Lower lobe of right lung (tissue), 2 donors: ENCODE data around the gene FAM124A. TPM values are rescaled to one million over a fixed set of nuclear protein-coding genes. Genes with fewer than 3 reads are reported as not detected.

ENCODE experiments used
- ATAC-seq, 2 donors: fragments of 200-7000 bp; cut with Tn5 transposase; one replicate each; pipeline ENCODE4 v1.9.1; 2020 to 2022; ENCODE audit warnings: mild to moderate bottlenecking in 2 of 2, moderate library complexity in 2 of 2
- DNase-seq: peaks from one replicate; pipeline ENCODE4 v3.0.0-alpha.2; 2020
- H3K27ac ChIP-seq: fragments of 200-600 bp; one replicate; pipeline ENCODE4 v1.8.0; 2022
- H3K27me3 ChIP-seq: fragments of 200-600 bp; one replicate; pipeline ENCODE4 v1.8.0; 2022; ENCODE audit warnings: low read depth
- H3K36me3 ChIP-seq: fragments of 200-600 bp; one replicate; pipeline ENCODE4 v1.8.0; 2022; ENCODE audit warnings: mild to moderate bottlenecking
- H3K4me1 ChIP-seq: fragments of 200-600 bp; one replicate; pipeline ENCODE4 v1.8.0; 2022
- H3K4me3 ChIP-seq: fragments of 200-600 bp; one replicate; pipeline ENCODE4 v1.8.0; 2022; ENCODE audit warnings: mild to moderate bottlenecking
- H3K9me3 ChIP-seq: fragments of 200-600 bp; one replicate; pipeline ENCODE4 v1.8.0; 2022
- CTCF ChIP-seq: fragments of 200-600 bp; IDR thresholded peaks from one replicate; pipeline ENCODE4 v1.8.0; 2022; ENCODE audit warnings: antibody characterized with exemption, mild to moderate bottlenecking
- intact Hi-C: fragments of 100-400 bp; cut with DNase I; formaldehyde crosslinking; loops from one replicate; pipeline ENCODE4 v1.11.0; 2022
- total RNA-seq: library from RNA; stranded (reverse); fragmentation: NEBNext Ultra II Directional; extraction: Animal tissue kit (Norgen Biotek cat#: 25700); gene quantifications from one replicate; pipeline ENCODE4 v1.2.1, GENCODE V29; 2021
- donor health status: DM: no; HTN: yes; CAD: no; lungs with severe emphysema.

The FAM124A gene
- total RNA-seq, 1 donor from 2014 or later: 4.1 TPM

DNA sequence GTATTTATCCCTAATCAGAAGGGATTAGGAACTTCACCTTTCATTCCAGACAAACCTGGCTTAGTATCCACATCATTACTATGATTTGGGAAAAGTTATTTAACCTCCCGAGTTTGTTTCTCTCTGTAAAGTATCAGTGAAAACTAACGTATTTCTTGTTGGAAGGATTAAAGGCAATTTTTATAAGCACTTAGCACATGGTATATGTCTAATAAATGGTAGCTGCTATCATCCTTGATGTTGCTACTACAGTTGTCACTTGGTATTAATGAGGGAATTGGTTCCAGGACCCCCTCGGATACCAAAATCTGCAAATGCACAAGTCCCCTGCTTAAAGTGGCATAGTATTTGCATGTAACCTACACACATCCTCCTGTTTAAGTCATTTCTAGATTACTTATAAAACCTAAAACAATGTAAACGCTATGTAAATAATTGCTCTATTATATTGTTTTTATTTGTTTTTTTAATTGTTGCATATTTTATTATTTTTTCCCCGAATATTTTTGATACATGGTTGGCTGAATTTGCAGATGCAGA, 42.7 kb upstream of the FAM124A start:
- ATAC-seq (no peak), DNase-seq (no peak)
- no peak for TF ChIP-seq CTCF
- Histone ChIP-seq H3K9me3 (no peaks in the 10 kb centered on the region), H3K4me1 (no peaks in the 10 kb centered on the region), H3K27me3 (peaks cover 4% of the 10 kb centered on the region), H3K36me3 (no peaks in the 10 kb centered on the region), H3K27ac (no peak overlapping the region), H3K4me3 (no peak overlapping the region)
- intact Hi-C loops: no loop called here

DNA sequence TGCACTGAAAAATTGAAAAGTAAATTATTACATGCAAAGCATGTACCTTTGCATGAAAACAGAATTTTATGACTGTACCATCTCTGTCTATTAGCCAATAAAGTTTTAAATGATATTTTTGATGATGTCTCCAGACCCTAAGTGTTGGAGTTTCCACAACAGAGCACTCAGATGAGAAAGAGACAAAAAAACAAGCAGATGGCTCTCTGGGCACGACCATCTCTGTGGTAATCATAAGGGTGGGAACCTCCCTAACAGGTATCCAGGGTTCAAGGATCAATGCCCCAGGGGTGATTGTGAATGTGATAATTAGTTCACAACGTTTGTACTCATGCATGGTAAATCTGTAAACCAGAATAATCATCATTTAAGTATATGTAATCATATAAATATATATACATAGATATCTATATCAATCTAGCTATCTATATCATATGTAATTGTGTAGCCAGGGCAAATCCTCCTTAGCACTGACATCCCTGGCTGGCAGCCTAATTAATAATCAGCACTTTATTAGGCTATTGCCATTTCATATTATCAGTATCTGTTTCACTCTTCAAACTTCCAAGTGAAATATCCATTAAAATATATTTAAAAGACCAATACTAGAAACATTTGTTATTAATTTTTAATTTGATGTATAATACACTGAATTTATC, 41.2 kb upstream of the FAM124A start:
- H3K9me3 ChIP-seq: no peaks in the 10 kb centered on the region
- no peak for TF ChIP-seq CTCF
- no peak for DNase-seq
- no peaks in the 10 kb centered on the region for H3K36me3 ChIP-seq
- no peak overlapping the region for H3K4me3 ChIP-seq
- ATAC-seq: no peak
- peaks cover 4% of the 10 kb centered on the region for H3K27me3 ChIP-seq
- no peak overlapping the region for H3K27ac ChIP-seq
- H3K4me1 ChIP-seq: no peaks in the 10 kb centered on the region
- intact Hi-C loops: no loop called here

DNA sequence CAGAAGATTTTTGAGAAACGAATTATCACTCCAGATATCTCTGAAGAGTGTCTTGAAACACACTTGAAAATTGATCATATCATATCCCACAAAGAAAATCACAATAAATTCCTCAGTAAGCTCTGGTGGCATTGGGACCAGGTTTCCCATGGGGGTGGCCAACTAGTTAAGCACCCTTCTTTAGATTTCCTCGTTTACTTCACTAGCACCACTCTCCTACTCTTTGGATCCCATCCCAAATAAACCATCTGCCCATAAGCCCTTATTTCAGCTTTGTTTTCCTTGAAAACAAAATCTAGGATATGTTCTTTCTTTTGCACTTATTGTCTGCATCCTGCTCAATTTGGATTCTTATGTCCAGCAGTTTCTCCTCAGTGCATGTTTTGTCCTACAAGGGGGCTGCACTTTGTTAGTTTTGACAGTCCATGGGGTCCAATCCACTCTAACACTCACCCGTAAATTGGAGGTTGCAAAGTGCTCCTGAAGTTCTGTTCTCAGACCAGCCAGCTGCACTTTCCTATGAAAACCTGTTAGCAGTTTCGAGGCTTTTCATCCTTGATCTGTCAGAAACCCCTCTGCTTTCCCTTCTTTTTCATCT, 40.3 kb upstream of the FAM124A start:
- Histone ChIP-seq H3K27me3 (peaks cover 4% of the 10 kb centered on the region), H3K9me3 (no peaks in the 10 kb centered on the region), H3K4me1 (no peaks in the 10 kb centered on the region), H3K27ac (no peak overlapping the region), H3K36me3 (no peaks in the 10 kb centered on the region), H3K4me3 (no peak overlapping the region)
- no peak for TF ChIP-seq CTCF
- no peak for DNase-seq
- intact Hi-C loops: no loop called here
- no peak for ATAC-seq

GRCh38 chr13:51191743-51192142, 30.5 kb upstream of the FAM124A start:
- H3K36me3 ChIP-seq: no peaks in the 10 kb centered on the region
- no peaks in the 10 kb centered on the region for H3K4me1 ChIP-seq
- no peak overlapping the region for H3K27ac ChIP-seq
- intact Hi-C loops: no loop called here
- no peak for TF ChIP-seq CTCF
- H3K4me3 ChIP-seq: no peak overlapping the region
- H3K9me3 ChIP-seq: no peaks in the 10 kb centered on the region
- H3K27me3 ChIP-seq: no peaks in the 10 kb centered on the region
- DNase-seq (no peak), ATAC-seq (no peak)

- no peaks in the 10 kb centered on the region for H3K36me3 ChIP-seq
- ATAC-seq (no peak), DNase-seq (no peak)
- H3K4me1 ChIP-seq: no peaks in the 10 kb centered on the region
- H3K27ac ChIP-seq: no peak overlapping the region
- TF ChIP-seq CTCF: no peak
- no peaks in the 10 kb centered on the region for H3K9me3 ChIP-seq
- no peaks in the 10 kb centered on the region for H3K27me3 ChIP-seq
- no peak overlapping the region for H3K4me3 ChIP-seq
- intact Hi-C loops: no loop called here
Observed at GRCh38 chr13:51192348-51192747, 29.9 kb upstream of the FAM124A start.
